NCI-H748 treated with DMSO at 0.1 percent for 48 hours (cell line): Measurements from ENCODE around the gene CD93.

Experiments used
- DNase-seq: peaks from one replicate; lab custom pipeline; 2025; lab: John Stamatoyannopoulos, UW

CD93 gene

DNA sequence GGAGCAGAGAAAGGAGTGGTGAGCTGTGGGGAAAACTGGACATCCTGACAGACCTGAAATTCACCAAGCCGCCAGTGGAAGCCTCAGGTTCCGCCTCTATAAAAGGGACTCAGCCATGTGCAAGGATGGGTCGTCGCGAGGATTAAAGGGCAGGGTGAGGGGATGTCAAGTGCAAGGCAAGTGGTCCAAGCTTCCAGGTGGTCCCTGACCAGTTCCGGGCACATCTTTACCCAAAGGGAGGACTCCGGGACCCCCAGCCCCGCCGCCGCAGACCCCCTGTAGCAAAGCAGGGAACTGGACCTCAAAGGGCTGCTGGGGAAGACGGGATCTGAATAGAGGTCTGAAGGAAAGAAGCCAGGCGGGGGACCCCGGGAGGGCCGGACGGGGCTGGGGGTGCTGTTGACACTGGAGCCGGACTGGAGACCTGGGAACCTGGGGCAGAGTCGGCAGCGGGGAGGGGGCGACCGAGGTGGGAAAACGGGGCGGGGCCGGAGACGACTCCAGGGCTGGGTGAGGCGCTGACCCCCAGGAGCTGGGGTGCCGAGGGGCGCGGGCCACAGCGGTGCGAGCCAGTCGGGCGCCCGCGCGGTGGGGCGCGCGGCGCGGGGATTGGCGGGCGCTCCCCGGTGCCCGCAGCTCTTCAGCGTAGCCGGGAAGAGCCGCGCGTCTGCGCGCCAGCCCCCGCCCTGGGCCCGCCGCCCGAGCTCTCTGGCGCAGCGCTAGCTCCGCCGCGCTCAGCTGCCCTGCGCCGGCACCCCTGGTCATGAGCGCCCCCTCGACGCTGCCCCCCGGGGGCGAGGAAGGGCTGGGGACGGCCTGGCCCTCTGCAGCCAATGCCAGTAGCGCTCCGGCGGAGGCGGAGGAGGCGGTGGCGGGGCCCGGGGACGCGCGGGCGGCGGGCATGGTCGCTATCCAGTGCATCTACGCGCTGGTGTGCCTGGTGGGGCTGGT is 51.1 kb downstream of the CD93 start, which contains the start of gene SSTR4:
TSS of gene SSTR4 (plus strand) at position 592 of the 951 bp plus-strand sequence. CDS start at position 764, 172 bp downstream.
- DNase-seq: no peak

DNA sequence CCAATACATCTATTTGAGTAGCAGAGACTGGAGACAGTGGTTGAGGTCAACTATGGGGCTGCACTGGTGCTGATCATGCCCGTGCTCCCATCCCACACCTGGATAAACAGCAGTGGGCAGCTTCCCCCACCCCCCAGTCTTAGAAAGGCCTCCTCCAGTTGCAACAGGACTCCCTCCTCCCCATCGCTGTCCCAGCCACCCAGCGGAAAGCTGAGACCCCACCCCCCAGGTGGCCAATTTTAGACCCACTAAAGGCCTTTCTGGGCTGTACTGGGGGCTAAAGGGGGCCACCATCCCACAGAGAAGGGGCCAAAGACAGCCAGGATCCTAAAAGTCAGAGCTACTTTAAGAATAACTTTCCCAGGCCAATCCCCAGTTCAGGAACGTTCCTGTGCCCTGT is 52.2 kb downstream of the CD93 start:
- DNase-seq: no peak

DNA sequence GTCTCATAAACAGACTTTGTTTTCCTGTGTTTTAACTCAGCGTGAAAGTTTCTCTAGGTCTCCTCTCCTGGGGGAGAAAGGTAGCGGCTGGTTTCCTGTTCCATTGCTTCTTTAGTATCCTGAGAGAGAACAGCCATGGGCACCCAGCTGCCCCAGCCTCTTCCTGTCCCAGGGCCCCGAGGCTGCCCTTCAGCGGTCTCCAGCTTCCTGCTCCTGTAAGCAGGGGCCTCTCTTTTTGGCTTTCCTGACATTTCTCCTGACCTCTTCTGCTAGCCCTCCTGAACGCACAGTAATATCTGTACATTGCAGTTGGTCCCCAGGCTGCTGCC is 53.4 kb downstream of the CD93 start:
- no peak for DNase-seq

DNA sequence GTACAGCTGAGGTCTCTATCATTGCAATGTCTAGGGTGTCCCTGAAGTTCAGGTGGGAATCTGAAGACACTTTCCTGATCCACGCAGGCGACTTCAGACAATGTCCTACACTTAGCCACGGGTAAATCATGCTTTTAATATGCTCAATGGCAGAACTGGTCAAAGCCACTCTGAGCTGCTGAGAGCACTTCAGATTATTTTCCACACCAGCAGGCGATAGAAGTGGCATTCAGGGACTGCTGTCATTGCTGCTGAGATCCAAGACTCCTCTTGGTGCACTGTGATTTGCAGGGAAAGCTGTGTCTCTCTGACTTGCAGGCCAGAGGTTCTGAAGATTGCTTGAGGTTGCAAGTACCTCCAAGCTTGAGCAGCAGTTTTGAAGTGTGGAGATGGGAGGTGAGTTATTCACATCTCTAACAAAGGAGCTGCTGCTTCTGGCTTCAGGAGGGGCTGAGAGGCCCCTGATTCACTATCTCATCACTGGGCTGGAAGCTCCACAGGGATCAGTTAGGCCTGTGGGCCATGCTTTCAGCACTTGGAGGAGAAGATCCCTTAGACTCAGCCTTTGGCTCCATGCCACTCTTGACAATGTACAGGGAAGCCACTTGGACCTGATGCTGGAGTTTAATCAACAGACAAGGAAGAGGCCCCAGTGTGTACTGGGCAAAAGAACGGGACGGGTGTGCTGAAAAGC is 53.9 kb downstream of the CD93 start:
- no peak for DNase-seq

DNA sequence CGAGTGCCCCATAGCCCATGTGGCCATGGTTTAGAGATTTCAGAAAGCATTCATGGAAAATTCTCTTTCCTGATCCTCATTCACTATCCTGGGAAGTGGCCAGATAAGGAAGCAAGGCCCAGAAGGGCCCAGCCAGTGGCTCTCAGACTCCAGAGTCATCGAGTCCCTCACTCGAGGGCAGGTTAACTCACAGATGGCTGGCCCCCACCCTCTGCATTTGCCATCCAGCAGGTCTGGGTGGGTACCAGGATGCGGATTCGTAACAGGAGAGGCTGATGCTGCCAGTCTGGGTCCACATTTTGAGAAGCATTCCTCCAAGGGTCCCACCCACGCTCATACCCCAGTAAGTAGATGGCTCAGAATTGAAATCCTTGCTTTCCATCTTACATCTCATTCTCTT is 54.8 kb downstream of the CD93 start:
- DNase-seq: no peak
